OCI-LY3 (cell line): Measurements from ENCODE around the gene RBM11.

ENCODE experiments used
- H2AFZ ChIP-seq: fragments of 200-600, 300-600 bp; shearing (Covaris generic); 2 replicates; pipeline ENCODE4 v1.6.0; 2014; ENCODE audit warnings: antibody characterized with exemption, low read depth, low read length
- H3K27ac ChIP-seq: fragments of 200-600, 300-600 bp; sonication (generic); 2 replicates; pipeline ENCODE4 v1.5.1; 2014; ENCODE audit warnings: mild to moderate bottlenecking, low read length, moderate library complexity, mixed read lengths
- H3K27me3 ChIP-seq: fragments of 200-600, 300-600 bp; sonication (generic); 2 replicates; pipeline ENCODE4 v1.6.1; 2014; ENCODE audit warnings: low read depth, low read length, mixed read lengths
- H3K36me3 ChIP-seq: fragments of 200-600, 300-600 bp; sonication (generic); replicated peaks from 2 replicates; pipeline ENCODE3; 2014; ENCODE audit warnings: low read depth, low read length, mixed read lengths
- H3K4me1 ChIP-seq: fragments of 300-600, 200-600 bp; sonication (generic); 2 replicates; pipeline ENCODE4 v1.6.1; 2014; ENCODE audit warnings: low read length, mixed read lengths
- H3K4me2 ChIP-seq: fragments of 200-600, 300-600 bp; sonication (generic); 2 replicates; pipeline ENCODE4 v1.6.1; 2014; ENCODE audit warnings: low read length, mixed read lengths
- H3K4me3 ChIP-seq: fragments of 300-600, 200-600 bp; sonication (generic); 2 replicates; pipeline ENCODE4 v1.5.1; 2014; ENCODE audit warnings: antibody characterized with exemption, mild to moderate bottlenecking, low read length, moderate library complexity
- H3K79me2 ChIP-seq: fragments of 300-600, 200-600 bp; shearing (Covaris generic); 2 replicates; pipeline ENCODE4 v1.6.1; 2014; ENCODE audit warnings: mild to moderate bottlenecking, low read length, mixed read lengths
- H3K9ac ChIP-seq: fragments of 300-600, 200-600 bp; shearing (Covaris generic); 2 replicates; pipeline ENCODE4 v1.6.0; 2014; ENCODE audit warnings: mild to moderate bottlenecking, low read length, moderate library complexity
- H3K9me3 ChIP-seq: fragments of 200-600, 300-600 bp; shearing (Covaris generic); 2 replicates; pipeline ENCODE4 v1.6.1; 2014; ENCODE audit warnings: low read length, mixed read lengths; ENCODE audit not compliant: insufficient read depth
- H4K20me1 ChIP-seq: fragments of 200-600, 300-600 bp; sonication (generic); 2 replicates; pipeline ENCODE4 v1.6.1; 2016; ENCODE audit warnings: low read length, mixed read lengths; ENCODE audit not compliant: insufficient read depth
- EZH2phosphoT487 ChIP-seq: fragments of 200-600 bp; shearing (Covaris generic); IDR thresholded peaks from 2 replicates; pipeline ENCODE4 v1.6.1; 2018; ENCODE audit warnings: antibody characterized with exemption, mixed run types, low read depth
- TF ChIP-seq, protein P1 (sequence below): fragments of 200-600, 300-600 bp; sonication (generic); IDR thresholded peaks from 2 replicates; pipeline ENCODE4 v1.5.1; 2014; ENCODE audit warnings: antibody characterized with exemption, low read length, low read depth

Gene RBM11

DNA sequence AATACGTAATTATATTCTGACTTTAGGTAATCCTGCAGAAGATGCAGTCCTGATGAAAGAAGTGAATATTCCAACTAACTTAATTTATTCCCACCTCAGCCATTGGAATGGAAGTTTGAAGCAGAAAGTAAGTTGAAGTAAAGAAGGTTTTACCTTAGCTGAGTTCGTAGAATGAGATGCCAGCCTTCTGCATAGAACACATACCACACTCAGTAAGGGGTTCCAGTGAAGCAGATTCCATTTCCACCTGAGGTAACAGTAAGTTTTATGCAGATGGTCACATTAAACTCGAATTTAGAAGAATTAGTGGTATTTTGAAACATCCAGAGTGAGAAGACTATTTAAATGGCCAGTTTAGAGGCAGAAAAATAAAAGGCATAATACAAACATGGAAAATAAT is 20.2 kb downstream of the RBM11 start:
- TF ChIP-seq, protein P1, sequence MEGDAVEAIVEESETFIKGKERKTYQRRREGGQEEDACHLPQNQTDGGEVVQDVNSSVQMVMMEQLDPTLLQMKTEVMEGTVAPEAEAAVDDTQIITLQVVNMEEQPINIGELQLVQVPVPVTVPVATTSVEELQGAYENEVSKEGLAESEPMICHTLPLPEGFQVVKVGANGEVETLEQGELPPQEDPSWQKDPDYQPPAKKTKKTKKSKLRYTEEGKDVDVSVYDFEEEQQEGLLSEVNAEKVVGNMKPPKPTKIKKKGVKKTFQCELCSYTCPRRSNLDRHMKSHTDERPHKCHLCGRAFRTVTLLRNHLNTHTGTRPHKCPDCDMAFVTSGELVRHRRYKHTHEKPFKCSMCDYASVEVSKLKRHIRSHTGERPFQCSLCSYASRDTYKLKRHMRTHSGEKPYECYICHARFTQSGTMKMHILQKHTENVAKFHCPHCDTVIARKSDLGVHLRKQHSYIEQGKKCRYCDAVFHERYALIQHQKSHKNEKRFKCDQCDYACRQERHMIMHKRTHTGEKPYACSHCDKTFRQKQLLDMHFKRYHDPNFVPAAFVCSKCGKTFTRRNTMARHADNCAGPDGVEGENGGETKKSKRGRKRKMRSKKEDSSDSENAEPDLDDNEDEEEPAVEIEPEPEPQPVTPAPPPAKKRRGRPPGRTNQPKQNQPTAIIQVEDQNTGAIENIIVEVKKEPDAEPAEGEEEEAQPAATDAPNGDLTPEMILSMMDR = no peak
- no peak for TF ChIP-seq EZH2phosphoT487
- Histone ChIP-seq H3K79me2 (no peaks in the 10 kb centered on the region), H4K20me1 (no peaks in the 10 kb centered on the region), H3K9ac (no peak overlapping the region), H3K4me1 (peaks cover 4% of the 10 kb centered on the region; the same call in 1 of the 2 replicates), H3K36me3 (no peaks in the 10 kb centered on the region), H3K4me3 (no peak overlapping the region), H3K9me3 (no peaks in the 10 kb centered on the region), H3K27me3 (no peaks in the 10 kb centered on the region), H3K27ac (no peak overlapping the region), H3K4me2 (no peak overlapping the region), H2AFZ (no peak overlapping the region)

DNA sequence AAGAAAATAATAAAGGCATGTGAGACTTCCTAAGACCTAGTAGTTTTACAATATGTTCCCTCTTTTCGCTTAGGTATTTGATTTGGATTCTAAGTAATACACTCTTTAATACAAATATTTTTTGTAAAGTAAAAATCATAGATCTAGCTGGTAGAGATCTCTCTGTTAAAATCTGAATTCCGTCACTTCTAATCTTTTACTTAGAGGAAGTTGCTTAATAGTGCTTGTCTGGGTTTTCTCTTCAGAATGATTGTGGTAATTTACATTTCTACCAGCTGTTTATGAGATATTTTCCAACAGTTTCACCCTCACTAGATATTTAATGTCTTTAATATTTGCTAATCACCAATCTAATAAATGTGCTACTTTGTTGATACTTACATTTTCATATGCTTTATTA is 23.3 kb downstream of the RBM11 start:
- Histone ChIP-seq H3K9me3 (no peaks in the 10 kb centered on the region), H3K4me2 (no peak overlapping the region), H3K36me3 (no peaks in the 10 kb centered on the region), H3K27me3 (no peaks in the 10 kb centered on the region), H3K4me3 (no peak overlapping the region), H3K79me2 (no peaks in the 10 kb centered on the region), H3K27ac (no peak overlapping the region), H3K4me1 (peaks cover 10% of the 10 kb centered on the region; the same call in 1 of the 2 replicates), H3K9ac (no peak overlapping the region), H4K20me1 (no peaks in the 10 kb centered on the region), H2AFZ (no peak overlapping the region)
- no peak for TF ChIP-seq EZH2phosphoT487
- TF ChIP-seq, protein P1 = no peak

DNA sequence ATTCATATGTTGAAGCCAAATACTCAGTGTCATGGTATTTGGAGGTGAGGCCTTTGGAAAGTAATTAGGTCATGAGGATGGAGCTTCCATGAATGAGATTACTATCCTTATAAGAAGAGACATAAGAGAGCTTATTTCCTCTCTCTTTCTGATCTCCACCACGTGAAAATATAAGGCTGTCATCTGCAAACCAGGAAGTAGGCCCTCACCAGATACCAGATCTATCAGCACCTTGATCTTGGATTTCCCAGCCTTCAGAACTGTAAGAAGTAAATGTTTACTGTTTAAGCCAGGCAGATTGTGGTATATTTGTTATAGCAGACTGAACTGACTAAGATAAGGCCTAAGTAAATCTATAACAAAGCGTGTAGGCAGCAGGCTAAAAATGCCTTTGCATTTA is 25.3 kb downstream of the RBM11 start:
- Histone ChIP-seq H3K9ac (no peak overlapping the region), H3K4me2 (no peak overlapping the region), H3K9me3 (no peaks in the 10 kb centered on the region), H3K4me3 (no peak overlapping the region), H3K27me3 (no peaks in the 10 kb centered on the region), H3K79me2 (no peaks in the 10 kb centered on the region), H3K36me3 (no peaks in the 10 kb centered on the region), H3K27ac (no peak overlapping the region), H2AFZ (no peak overlapping the region), H3K4me1 (peaks cover 10% of the 10 kb centered on the region; the same call in 1 of the 2 replicates), H4K20me1 (no peaks in the 10 kb centered on the region)
- no peak for TF ChIP-seq EZH2phosphoT487
- TF ChIP-seq, protein P1 = no peak

DNA sequence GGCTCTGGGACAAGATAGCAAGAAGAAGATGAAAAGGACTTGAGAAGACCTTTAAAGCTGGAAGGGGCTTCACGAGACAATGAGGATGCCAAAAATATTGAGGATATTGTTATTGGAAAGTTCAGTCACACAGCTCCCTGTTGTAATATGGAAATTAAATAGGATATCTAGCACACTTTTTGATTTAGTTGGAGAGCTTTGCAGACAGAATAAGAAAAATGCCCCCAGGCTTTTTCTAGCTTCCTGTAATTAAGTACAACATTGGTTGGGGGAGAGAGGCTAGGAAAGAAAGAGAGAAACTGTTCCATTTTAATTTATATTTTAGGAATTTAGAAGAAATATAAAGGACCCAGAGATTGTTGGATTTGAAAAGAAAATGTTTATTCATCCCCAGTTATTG is 27.5 kb downstream of the RBM11 start:
- H3K27me3 ChIP-seq = no peaks in the 10 kb centered on the region

More for the DNA sequence above, 27.5 kb downstream of the RBM11 start:
- Histone ChIP-seq H3K27ac (no peak overlapping the region), H2AFZ (no peak overlapping the region), H3K79me2 (no peaks in the 10 kb centered on the region), H3K4me1 (peaks cover 10% of the 10 kb centered on the region; the same call in 1 of the 2 replicates), H3K36me3 (no peaks in the 10 kb centered on the region), H3K9ac (no peak overlapping the region), H3K4me3 (no peak overlapping the region), H4K20me1 (no peaks in the 10 kb centered on the region), H3K4me2 (no peak overlapping the region), H3K9me3 (no peaks in the 10 kb centered on the region)
- TF ChIP-seq, protein P1 = no peak
- no peak for TF ChIP-seq EZH2phosphoT487
